Measurements from ENCODE around the gene C13orf46.

Gene C13orf46

GRCh38 chr13:113905942-113906341, 67.9 kb downstream of the C13orf46 start:
- DNase-seq (ENCODE audit: low spot score), result no peak

GRCh38 chr13:113905018-113905417, 68.9 kb downstream of the C13orf46 start:
- no peak for DNase-seq (ENCODE audit: low spot score)

- peak; percentile 19 for DNase-seq (ENCODE audit: low spot score)
These were observed 69.5 kb downstream of the C13orf46 start for GRCh38 chr13:113904411-113904810.

GRCh38 chr13:113903912-113904311, 70.0 kb downstream of the C13orf46 start:
- DNase-seq (ENCODE audit: low spot score), result no peak

Data from CD4-positive, alpha-beta T cell treated with Interleukin-15 for 4 hours (primary cell).